HUES6 (cell line): Measurements from ENCODE around the gene VWC2L.

Experiments used
- H3K27ac ChIP-seq: 2 replicates; pipeline ENCODE4 v1.7.0; 2013; ENCODE audit warnings: low read depth, mild to moderate bottlenecking, low read length, inconsistent platforms
- H3K27me3 ChIP-seq: 2 replicates; pipeline ENCODE4 v1.6.1; 2013; ENCODE audit warnings: low read length; ENCODE audit not compliant: control insufficient read depth, insufficient read depth
- H3K36me3 ChIP-seq: 2 replicates; pipeline ENCODE4 v1.6.1; 2013; ENCODE audit warnings: low read length; ENCODE audit not compliant: control insufficient read depth, insufficient read depth
- H3K4me1 ChIP-seq: 2 replicates; pipeline ENCODE4 v1.6.1; 2013; ENCODE audit warnings: low read length; ENCODE audit not compliant: control insufficient read depth, insufficient read depth
- H3K4me3 ChIP-seq: 2 replicates; pipeline ENCODE4 v1.5.1; 2013; ENCODE audit warnings: low read depth, low read length
- H3K9ac ChIP-seq: one replicate; pipeline ENCODE4 v1.6.1; 2013; ENCODE audit warnings: mild to moderate bottlenecking, low read length
- H3K9me3 ChIP-seq: 2 replicates; pipeline ENCODE4 v1.6.1; 2013; ENCODE audit warnings: low read depth, low read length; ENCODE audit not compliant: control insufficient read depth, insufficient read depth

VWC2L gene

GRCh38 chr2:214469728-214470127 lies 58.9 kb downstream of the VWC2L start:
- Histone ChIP-seq H3K27ac (no peak overlapping the region), H3K9ac (no peak overlapping the region), H3K9me3 (no peaks in the 10 kb centered on the region), H3K4me3 (no peak overlapping the region), H3K36me3 (no peaks in the 10 kb centered on the region), H3K27me3 (no peaks in the 10 kb centered on the region), H3K4me1 (no peaks in the 10 kb centered on the region)

GRCh38 chr2:214471382-214471781 lies 60.5 kb downstream of the VWC2L start:
- Histone ChIP-seq H3K4me1 (no peaks in the 10 kb centered on the region), H3K27ac (no peak overlapping the region)

GRCh38 chr2:214471990-214472389 lies 61.1 kb downstream of the VWC2L start:
- H3K9ac ChIP-seq = no peak overlapping the region
- H3K4me1 ChIP-seq = no peaks in the 10 kb centered on the region
- no peaks in the 10 kb centered on the region for H3K27me3 ChIP-seq
- no peak overlapping the region for H3K4me3 ChIP-seq
- no peaks in the 10 kb centered on the region for H3K36me3 ChIP-seq
- no peak overlapping the region for H3K27ac ChIP-seq
- H3K9me3 ChIP-seq = no peaks in the 10 kb centered on the region

More at GRCh38 chr2:214471382-214471781, 60.5 kb downstream of the VWC2L start:
- no peaks in the 10 kb centered on the region for H3K36me3 ChIP-seq
- H3K9ac ChIP-seq = no peak overlapping the region
- no peak overlapping the region for H3K4me3 ChIP-seq
- no peaks in the 10 kb centered on the region for H3K27me3 ChIP-seq
- no peaks in the 10 kb centered on the region for H3K9me3 ChIP-seq

- Histone ChIP-seq H3K4me1 (no peaks in the 10 kb centered on the region; the same call in 1 of the 2 replicates), H3K9ac (no peak overlapping the region), H3K36me3 (no peaks in the 10 kb centered on the region), H3K27me3 (no peaks in the 10 kb centered on the region), H3K9me3 (no peaks in the 10 kb centered on the region), H3K4me3 (no peak overlapping the region), H3K27ac (no peak overlapping the region)
These were observed 66.5 kb downstream of the VWC2L start for GRCh38 chr2:214477305-214477704.

- no peak overlapping the region for H3K9ac ChIP-seq
- H3K4me1 ChIP-seq = no peaks in the 10 kb centered on the region; the same call in 1 of the 2 replicates
- H3K4me3 ChIP-seq = no peak overlapping the region
- H3K9me3 ChIP-seq = no peaks in the 10 kb centered on the region
- no peaks in the 10 kb centered on the region for H3K36me3 ChIP-seq
- H3K27ac ChIP-seq = no peak overlapping the region
- H3K27me3 ChIP-seq = no peaks in the 10 kb centered on the region
These were observed 70.3 kb downstream of the VWC2L start for GRCh38 chr2:214481204-214481603.

- Histone ChIP-seq H3K4me1 (no peaks in the 10 kb centered on the region; the same call in 1 of the 2 replicates), H3K27ac (no peak overlapping the region)
These were observed 71.9 kb downstream of the VWC2L start for GRCh38 chr2:214482728-214483127.

GRCh38 chr2:214484239-214484638 lies 73.4 kb downstream of the VWC2L start:
- Histone ChIP-seq H3K9ac (no peak overlapping the region), H3K4me1 (no peaks in the 10 kb centered on the region; the same call in 1 of the 2 replicates), H3K27me3 (no peaks in the 10 kb centered on the region), H3K27ac (no peak overlapping the region), H3K4me3 (no peak overlapping the region), H3K9me3 (no peaks in the 10 kb centered on the region), H3K36me3 (no peaks in the 10 kb centered on the region)

More at GRCh38 chr2:214482728-214483127, 71.9 kb downstream of the VWC2L start:
- Histone ChIP-seq H3K36me3 (no peaks in the 10 kb centered on the region), H3K9me3 (no peaks in the 10 kb centered on the region), H3K4me3 (no peak overlapping the region), H3K9ac (no peak overlapping the region), H3K27me3 (no peaks in the 10 kb centered on the region)

GRCh38 chr2:214484701-214485100 lies 73.8 kb downstream of the VWC2L start:
- no peaks in the 10 kb centered on the region; the same call in 1 of the 2 replicates for H3K4me1 ChIP-seq

GRCh38 chr2:214489181-214489580 lies 78.3 kb downstream of the VWC2L start:
- Histone ChIP-seq H3K9ac (no peak overlapping the region), H3K9me3 (peaks cover 4% of the 10 kb centered on the region; the same call in 1 of the 2 replicates), H3K4me3 (no peak overlapping the region), H3K4me1 (no peaks in the 10 kb centered on the region), H3K27ac (no peak overlapping the region), H3K27me3 (no peaks in the 10 kb centered on the region), H3K36me3 (no peaks in the 10 kb centered on the region)

More at GRCh38 chr2:214484701-214485100, 73.8 kb downstream of the VWC2L start:
- Histone ChIP-seq H3K4me3 (no peak overlapping the region), H3K9ac (no peak overlapping the region), H3K36me3 (no peaks in the 10 kb centered on the region), H3K9me3 (no peaks in the 10 kb centered on the region), H3K27me3 (no peaks in the 10 kb centered on the region), H3K27ac (no peak overlapping the region)

- H3K27ac ChIP-seq = no peak overlapping the region
- H3K27me3 ChIP-seq = no peaks in the 10 kb centered on the region
- H3K36me3 ChIP-seq = no peaks in the 10 kb centered on the region
- no peak overlapping the region for H3K9ac ChIP-seq
- H3K4me1 ChIP-seq = no peaks in the 10 kb centered on the region
- H3K4me3 ChIP-seq = no peak overlapping the region
- H3K9me3 ChIP-seq = peaks cover 4% of the 10 kb centered on the region; the same call in 1 of the 2 replicates
These were observed 78.8 kb downstream of the VWC2L start for GRCh38 chr2:214489702-214490101.

- no peak overlapping the region for H3K27ac ChIP-seq
- H3K36me3 ChIP-seq = no peaks in the 10 kb centered on the region
- peaks cover 4% of the 10 kb centered on the region; the same call in 1 of the 2 replicates for H3K9me3 ChIP-seq
- no peaks in the 10 kb centered on the region for H3K4me1 ChIP-seq
- no peak overlapping the region for H3K4me3 ChIP-seq
- no peaks in the 10 kb centered on the region for H3K27me3 ChIP-seq
- no peak overlapping the region for H3K9ac ChIP-seq
These were observed 81.3 kb downstream of the VWC2L start for GRCh38 chr2:214492152-214492551.
